ENCODE data around the gene ROBO1. TPM values are rescaled to one million over a fixed set of nuclear protein-coding genes. Genes with fewer than 3 reads are reported as not detected.

Gene ROBO1
- total and polyA plus RNA-seq, 2 donors (not counting 3 experiments of a cell fraction or from before 2014, with no cell fraction given), result 5.9 to 14.2 TPM

DNA sequence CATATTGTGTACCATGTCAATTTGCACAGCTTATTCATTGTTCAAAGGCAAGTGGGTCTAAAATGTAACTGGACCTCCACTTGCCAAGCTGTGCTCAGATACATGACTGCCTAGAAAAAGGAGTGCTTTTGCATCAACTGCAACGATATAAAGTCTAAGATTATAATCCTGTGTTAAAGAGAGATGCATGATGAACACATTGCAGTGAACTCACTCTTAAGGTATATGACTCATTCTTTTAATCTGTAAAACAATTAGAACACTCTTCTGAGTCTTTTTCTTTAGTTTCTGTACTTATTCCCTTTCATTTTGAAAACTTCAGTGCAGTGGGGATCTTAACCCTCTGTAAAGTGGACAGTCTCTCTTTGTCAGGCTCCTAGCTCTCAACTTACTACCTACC, 982.8 kb downstream of the ROBO1 start:
- POLR2A ChIA-PET, result no interaction called here
- DNase-seq (ENCODE audit: low read depth, low spot score), result no peak
- H3K27ac ChIP-seq (ENCODE audit: insufficient read depth, low read depth, low read length), result no peak overlapping the region
- H3K79me2 ChIP-seq (ENCODE audit: control insufficient read depth, insufficient read depth, low read length), result no peaks in the 10 kb centered on the region
- no peak for TF ChIP-seq POLR2A (IDR thresholded peaks at IDR 0.05; ENCODE audit: low read depth, low read length)
- TF ChIP-seq MYC (IDR thresholded peaks at IDR 0.05; ENCODE audit: low read depth, low read length), result no peak
- no peak for TF ChIP-seq FOS (IDR thresholded peaks at IDR 0.05; ENCODE audit: borderline replicate concordance, insufficient read depth, low read length)
- TF ChIP-seq, protein P1, sequence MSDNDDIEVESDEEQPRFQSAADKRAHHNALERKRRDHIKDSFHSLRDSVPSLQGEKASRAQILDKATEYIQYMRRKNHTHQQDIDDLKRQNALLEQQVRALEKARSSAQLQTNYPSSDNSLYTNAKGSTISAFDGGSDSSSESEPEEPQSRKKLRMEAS (IDR thresholded peaks at IDR 0.05; ENCODE audit: insufficient read depth, insufficient read length), result no peak
- no peak for TF ChIP-seq JUN (IDR thresholded peaks at IDR 0.05; ENCODE audit: borderline replicate concordance, insufficient read depth, insufficient read length, low read depth)
- TF ChIP-seq, protein P2, sequence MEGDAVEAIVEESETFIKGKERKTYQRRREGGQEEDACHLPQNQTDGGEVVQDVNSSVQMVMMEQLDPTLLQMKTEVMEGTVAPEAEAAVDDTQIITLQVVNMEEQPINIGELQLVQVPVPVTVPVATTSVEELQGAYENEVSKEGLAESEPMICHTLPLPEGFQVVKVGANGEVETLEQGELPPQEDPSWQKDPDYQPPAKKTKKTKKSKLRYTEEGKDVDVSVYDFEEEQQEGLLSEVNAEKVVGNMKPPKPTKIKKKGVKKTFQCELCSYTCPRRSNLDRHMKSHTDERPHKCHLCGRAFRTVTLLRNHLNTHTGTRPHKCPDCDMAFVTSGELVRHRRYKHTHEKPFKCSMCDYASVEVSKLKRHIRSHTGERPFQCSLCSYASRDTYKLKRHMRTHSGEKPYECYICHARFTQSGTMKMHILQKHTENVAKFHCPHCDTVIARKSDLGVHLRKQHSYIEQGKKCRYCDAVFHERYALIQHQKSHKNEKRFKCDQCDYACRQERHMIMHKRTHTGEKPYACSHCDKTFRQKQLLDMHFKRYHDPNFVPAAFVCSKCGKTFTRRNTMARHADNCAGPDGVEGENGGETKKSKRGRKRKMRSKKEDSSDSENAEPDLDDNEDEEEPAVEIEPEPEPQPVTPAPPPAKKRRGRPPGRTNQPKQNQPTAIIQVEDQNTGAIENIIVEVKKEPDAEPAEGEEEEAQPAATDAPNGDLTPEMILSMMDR (IDR thresholded peaks at IDR 0.05; ENCODE audit: extremely low read depth in 1 of 2, insufficient read depth in 1 of 2, low read depth in 1 of 2, low read length in 2 of 2), result no peak
- no peak for TF ChIP-seq EZH2 (IDR thresholded peaks at IDR 0.05; ENCODE audit: borderline replicate concordance, low read depth, low read length, severe bottlenecking)
- TF ChIP-seq POLR2AphosphoS5 (IDR thresholded peaks at IDR 0.05; ENCODE audit: insufficient read depth, low read depth, low read length), result no peak
- H3K27me3 ChIP-seq (ENCODE audit: control insufficient read depth in 2 of 2, insufficient read depth in 2 of 2, low read length in 2 of 2), result no peaks in the 10 kb centered on the region
- FAIRE-seq, result no peak
- intact Hi-C loops (cut with micrococcal nuclease), result no loop called here
- H3K4me1 ChIP-seq (ENCODE audit: control insufficient read depth, extremely low read depth, insufficient read depth, low read length), result no peaks in the 10 kb centered on the region
- no peak overlapping the region for H2AFZ ChIP-seq (ENCODE audit: low read depth, low read length)
- CTCF ChIA-PET, result no interaction called here
- BruUV-seq (replicated peaks), result no TSS peak
- H4K20me1 ChIP-seq (replicated peaks; ENCODE audit: control insufficient read depth, extremely low read depth, insufficient read depth, low read length), result no peaks in the 10 kb centered on the region
- no peak overlapping the region for H3K4me3 ChIP-seq (replicated peaks in 1 of 3; ENCODE audit: insufficient read depth in 1 of 3, low read depth in 1 of 3, low read length in 3 of 3)
- H3K36me3 ChIP-seq (ENCODE audit: control insufficient read depth in 2 of 2, extremely low read depth in 1 of 2, insufficient read depth in 2 of 2, low read length in 2 of 2), result no peaks in the 10 kb centered on the region
- dilution Hi-C loops (cut with MboI; ENCODE audit: extremely low pct_ligation_motif_present, low sequenced_read_pairs), result no loop called here
- no peak overlapping the region for H3K9ac ChIP-seq (replicated peaks; ENCODE audit: extremely low read depth, insufficient read depth, low read length)
- H3K4me2 ChIP-seq (ENCODE audit: insufficient read depth, low read length), result no peak overlapping the region
- no peaks in the 10 kb centered on the region for H3K9me3 ChIP-seq (replicated peaks; ENCODE audit: control insufficient read depth, insufficient read depth, low read length)
- no peaks in the 10 kb centered on the region for H3K9me1 ChIP-seq (replicated peaks; ENCODE audit: control insufficient read depth, extremely low read depth, insufficient read depth, low read length)

All from endothelial cell of umbilical vein (primary cell).